Mucosa of stomach (tissue), 1 donor: ENCODE results near the gene ENPP1.

Experiments
- H3K27me3 ChIP-seq: one replicate; pipeline ENCODE4 v1.7.0; 2013; ENCODE audit warnings: mild to moderate bottlenecking, low read length; ENCODE audit not compliant: control insufficient read depth, insufficient read depth
- H3K36me3 ChIP-seq: one replicate; pipeline ENCODE4 v1.7.0; 2013; ENCODE audit warnings: low read length; ENCODE audit not compliant: control insufficient read depth, insufficient read depth
- H3K4me1 ChIP-seq: one replicate; pipeline ENCODE4 v1.7.0; 2013; ENCODE audit warnings: mild to moderate bottlenecking, low read length; ENCODE audit not compliant: control insufficient read depth, insufficient read depth
- H3K4me3 ChIP-seq: one replicate; pipeline ENCODE4 v1.7.0; 2013; ENCODE audit warnings: low read length
- H3K9ac ChIP-seq: one replicate; pipeline ENCODE4 v1.7.0; 2013; ENCODE audit warnings: mild to moderate bottlenecking, low read length, moderate library complexity
- H3K9me3 ChIP-seq: one replicate; pipeline ENCODE4 v1.7.0; 2013; ENCODE audit warnings: mild to moderate bottlenecking, low read length, moderate library complexity; ENCODE audit not compliant: control insufficient read depth
- donor health status: Pancreatic carcinoma.

ENPP1 gene

GRCh38 chr6:131813991-131814390 lies 6.2 kb downstream of the ENPP1 start:
- Histone ChIP-seq H3K4me1 (no peaks in the 10 kb centered on the region), H3K9ac (no peak overlapping the region), H3K36me3 (no peaks in the 10 kb centered on the region), H3K27me3 (no peaks in the 10 kb centered on the region), H3K4me3 (no peak overlapping the region), H3K9me3 (no peaks in the 10 kb centered on the region)

GRCh38 chr6:131816869-131817268 lies 9.0 kb downstream of the ENPP1 start:
- Histone ChIP-seq H3K4me3 (no peak overlapping the region), H3K9ac (no peak overlapping the region), H3K4me1 (no peaks in the 10 kb centered on the region), H3K27me3 (no peaks in the 10 kb centered on the region), H3K36me3 (no peaks in the 10 kb centered on the region), H3K9me3 (no peaks in the 10 kb centered on the region)

- H3K9me3 ChIP-seq, result no peaks in the 10 kb centered on the region
- H3K27me3 ChIP-seq, result no peaks in the 10 kb centered on the region
- H3K36me3 ChIP-seq, result no peaks in the 10 kb centered on the region
- no peak overlapping the region for H3K4me3 ChIP-seq
- no peak overlapping the region for H3K9ac ChIP-seq
- H3K4me1 ChIP-seq, result peaks cover 5% of the 10 kb centered on the region
Measured at GRCh38 chr6:131819572-131820124, 11.8 kb downstream of the ENPP1 start.

GRCh38 chr6:131821010-131821807 lies 13.4 kb downstream of the ENPP1 start:
- no peak overlapping the region for H3K4me3 ChIP-seq
- no peaks in the 10 kb centered on the region for H3K9me3 ChIP-seq
- no peaks in the 10 kb centered on the region for H3K27me3 ChIP-seq
- no peaks in the 10 kb centered on the region for H3K36me3 ChIP-seq
- H3K9ac ChIP-seq, result no peak overlapping the region
- peaks cover 5% of the 10 kb centered on the region for H3K4me1 ChIP-seq

- Histone ChIP-seq H3K9me3 (no peaks in the 10 kb centered on the region), H3K4me1 (peaks cover 5% of the 10 kb centered on the region), H3K27me3 (no peaks in the 10 kb centered on the region), H3K4me3 (no peak overlapping the region), H3K36me3 (no peaks in the 10 kb centered on the region), H3K9ac (no peak overlapping the region)
Measured at GRCh38 chr6:131822119-131822518, 14.3 kb downstream of the ENPP1 start.

GRCh38 chr6:131823276-131823902 lies 15.6 kb downstream of the ENPP1 start:
- Histone ChIP-seq H3K27me3 (no peaks in the 10 kb centered on the region), H3K9ac (no peak overlapping the region), H3K9me3 (no peaks in the 10 kb centered on the region), H3K4me1 (peaks cover 5% of the 10 kb centered on the region), H3K36me3 (no peaks in the 10 kb centered on the region), H3K4me3 (no peak overlapping the region)

- no peaks in the 10 kb centered on the region for H3K36me3 ChIP-seq
- H3K9me3 ChIP-seq, result no peaks in the 10 kb centered on the region
- no peaks in the 10 kb centered on the region for H3K27me3 ChIP-seq
- H3K4me3 ChIP-seq, result no peak overlapping the region
- peaks cover 5% of the 10 kb centered on the region for H3K4me1 ChIP-seq
- H3K9ac ChIP-seq, result no peak overlapping the region
Measured at GRCh38 chr6:131825946-131826345, 18.1 kb downstream of the ENPP1 start.

- Histone ChIP-seq H3K4me1 (peaks cover 4% of the 10 kb centered on the region), H3K9me3 (no peaks in the 10 kb centered on the region), H3K9ac (no peak overlapping the region), H3K27me3 (no peaks in the 10 kb centered on the region), H3K36me3 (no peaks in the 10 kb centered on the region), H3K4me3 (no peak overlapping the region)
Measured at GRCh38 chr6:131828080-131828479, 20.3 kb downstream of the ENPP1 start.

- Histone ChIP-seq H3K4me1 (no peaks in the 10 kb centered on the region), H3K9me3 (no peaks in the 10 kb centered on the region), H3K36me3 (no peaks in the 10 kb centered on the region), H3K4me3 (no peak overlapping the region), H3K27me3 (no peaks in the 10 kb centered on the region), H3K9ac (no peak overlapping the region)
Measured at GRCh38 chr6:131828951-131829350, 21.1 kb downstream of the ENPP1 start.

- Histone ChIP-seq H3K27me3 (no peaks in the 10 kb centered on the region), H3K4me1 (no peaks in the 10 kb centered on the region), H3K4me3 (no peak overlapping the region), H3K9ac (no peak overlapping the region), H3K36me3 (no peaks in the 10 kb centered on the region), H3K9me3 (no peaks in the 10 kb centered on the region)
Measured at GRCh38 chr6:131831392-131831791, 23.6 kb downstream of the ENPP1 start.

- H3K9ac ChIP-seq, result no peak overlapping the region
Measured at GRCh38 chr6:131831886-131832285, 24.1 kb downstream of the ENPP1 start.

GRCh38 chr6:131832363-131832762 lies 24.5 kb downstream of the ENPP1 start:
- Histone ChIP-seq H3K9ac (no peak overlapping the region), H3K27me3 (no peaks in the 10 kb centered on the region), H3K4me3 (no peak overlapping the region), H3K4me1 (no peaks in the 10 kb centered on the region), H3K9me3 (no peaks in the 10 kb centered on the region), H3K36me3 (no peaks in the 10 kb centered on the region)

More at GRCh38 chr6:131831886-131832285, 24.1 kb downstream of the ENPP1 start:
- Histone ChIP-seq H3K36me3 (no peaks in the 10 kb centered on the region), H3K4me1 (no peaks in the 10 kb centered on the region), H3K27me3 (no peaks in the 10 kb centered on the region), H3K4me3 (no peak overlapping the region), H3K9me3 (no peaks in the 10 kb centered on the region)
